ENCODE data around the gene ACVRL1.
"Not testable (repeated sequence)": the region's sequence is repeated elsewhere in the genome, so short reads cannot be mapped to it uniquely, and the experiment has no call there.

Gene ACVRL1

GRCh38 chr12:51874486-51874885 lies 32.8 kb upstream of the ACVRL1 start:
- no peak for DNase-seq

- DNase-seq = no peak
These were observed 28.2 kb upstream of the ACVRL1 start for GRCh38 chr12:51879102-51879501.

GRCh38 chr12:51883295-51883694 lies 24.0 kb upstream of the ACVRL1 start:
- DNase-seq = no peak

- no peak for DNase-seq
These were observed 23.2 kb upstream of the ACVRL1 start for GRCh38 chr12:51883998-51884675.

GRCh38 chr12:51884676-51885229 lies 22.6 kb upstream of the ACVRL1 start:
- DNase-seq = no peak

- DNase-seq = not testable (repeated sequence)
These were observed 21.8 kb upstream of the ACVRL1 start for GRCh38 chr12:51885294-51886020.

- DNase-seq = peak; percentile 36
These were observed 21.1 kb upstream of the ACVRL1 start for GRCh38 chr12:51886021-51886710.

GRCh38 chr12:51887476-51888315 lies 19.6 kb upstream of the ACVRL1 start, which contains the start of gene ANKRD33:
Gene ANKRD33 (plus strand): TSS chr12:51888103. CDS start chr12:51888187, 84 bp downstream.
- DNase-seq = no peak

- DNase-seq = no peak
These were observed 18.7 kb upstream of the ACVRL1 start for GRCh38 chr12:51888316-51889215.

- no peak for DNase-seq
These were observed 17.8 kb upstream of the ACVRL1 start for GRCh38 chr12:51889216-51890132.

- DNase-seq = no peak
These were observed 17.2 kb upstream of the ACVRL1 start for GRCh38 chr12:51890133-51890464.

- DNase-seq = no peak
These were observed 16.7 kb upstream of the ACVRL1 start for GRCh38 chr12:51890511-51891171.

GRCh38 chr12:51891843-51892242 lies 15.5 kb upstream of the ACVRL1 start:
- DNase-seq = no peak

- DNase-seq = no peak
These were observed 13.5 kb upstream of the ACVRL1 start for GRCh38 chr12:51893786-51894185.

GRCh38 chr12:51895378-51896135 lies 11.7 kb upstream of the ACVRL1 start:
- no peak for DNase-seq

- DNase-seq = no peak
These were observed 11.1 kb upstream of the ACVRL1 start for GRCh38 chr12:51896236-51896635.

- DNase-seq = no peak
These were observed 10.1 kb upstream of the ACVRL1 start for GRCh38 chr12:51897181-51897580.

- DNase-seq = no peak
These were observed 8.8 kb upstream of the ACVRL1 start for GRCh38 chr12:51898506-51898905.

GRCh38 chr12:51898937-51899336 lies 8.4 kb upstream of the ACVRL1 start:
- DNase-seq = no peak

Measured in midbrain (tissue), 1 donor.